Osteocyte (in vitro differentiated cells): ENCODE results near the gene AFDN. TPM values are rescaled to one million over a fixed set of nuclear protein-coding genes. Genes with fewer than 3 reads are reported as not detected.

Experiments used
- DNase-seq: peaks from one replicate; pipeline ENCODE4 v3.0.0; 2021; ENCODE audit warnings: mixed read lengths; ENCODE audit not compliant: unreplicated experiment; ENCODE audit errors: extremely low spot score
- H3K27ac Mint-ChIP-seq: one replicate; pipeline ENCODE4 v1.8.0; 2021; ENCODE audit warnings: mild to moderate bottlenecking, mixed read lengths; ENCODE audit not compliant: unreplicated experiment
- H3K27me3 Mint-ChIP-seq: one replicate; pipeline ENCODE4 v1.8.0; 2021; ENCODE audit warnings: mixed read lengths; ENCODE audit not compliant: unreplicated experiment
- H3K36me3 Mint-ChIP-seq: one replicate; pipeline ENCODE4 v1.8.0; 2021; ENCODE audit warnings: mixed read lengths; ENCODE audit not compliant: unreplicated experiment
- H3K4me1 Mint-ChIP-seq: one replicate; pipeline ENCODE4 v1.8.0; 2021; ENCODE audit warnings: mixed read lengths; ENCODE audit not compliant: unreplicated experiment
- H3K4me3 Mint-ChIP-seq: one replicate; pipeline ENCODE4 v1.8.0; 2021; ENCODE audit warnings: mild to moderate bottlenecking, moderate library complexity, mixed read lengths; ENCODE audit not compliant: unreplicated experiment
- H3K9me3 Mint-ChIP-seq: one replicate; pipeline ENCODE4 v1.8.0; 2021; ENCODE audit warnings: mixed read lengths; ENCODE audit not compliant: unreplicated experiment
- total RNA-seq: library from RNA; stranded (reverse); gene quantifications from 2 replicates; pipeline ENCODE4 v1.2.1, GENCODE V29; 2021
- TF ChIP-seq, protein P1 (sequence below): fragments of 200-600 bp; sonication (generic); IDR thresholded peaks from 2 replicates; pipeline ENCODE4 v1.5.0; 2021; ENCODE audit warnings: antibody characterized with exemption, mild to moderate bottlenecking, moderate library complexity

The AFDN gene
- total RNA-seq, 1 donor from 2014 or later: 67.3 TPM

DNA sequence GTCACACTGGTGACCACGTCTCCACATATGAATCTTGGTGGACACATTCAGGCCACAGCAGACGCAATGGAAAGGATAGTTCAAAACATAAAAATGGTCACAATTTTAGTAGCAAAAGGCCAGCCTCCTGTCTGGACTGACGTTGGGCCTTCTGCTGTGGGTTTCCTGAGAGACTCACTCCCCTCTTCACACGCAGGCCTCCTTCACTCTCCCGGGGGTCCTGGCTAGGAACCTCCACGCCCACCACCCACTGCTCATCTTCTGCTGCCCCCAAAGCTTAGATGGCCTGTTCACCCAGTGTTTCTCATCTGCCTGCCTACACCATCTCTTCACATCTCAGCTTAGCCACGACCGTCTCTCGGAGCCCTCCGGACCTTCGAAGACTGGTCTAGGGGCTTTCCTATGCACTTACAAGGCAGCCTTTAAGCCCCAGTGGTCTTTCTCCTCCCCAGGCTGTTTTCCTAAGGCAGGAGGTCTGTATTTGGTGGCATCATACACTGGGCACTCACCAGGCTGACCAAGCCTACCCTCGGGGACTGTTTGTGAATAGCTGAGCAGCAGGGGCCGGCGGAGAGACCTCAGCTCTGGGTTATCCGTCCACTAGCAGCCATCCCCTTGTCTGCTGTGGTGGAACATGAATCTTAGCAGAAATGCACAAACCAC, 46.6 kb upstream of the AFDN start:
- Mint-ChIP-seq H3K36me3 (no peaks in the 10 kb centered on the region), H3K9me3 (no peaks in the 10 kb centered on the region), H3K27me3 (peaks cover 40% of the 10 kb centered on the region), H3K4me1 (peaks cover 3% of the 10 kb centered on the region), H3K4me3 (no peak overlapping the region), H3K27ac (no peak overlapping the region)
- TF ChIP-seq, protein P1, sequence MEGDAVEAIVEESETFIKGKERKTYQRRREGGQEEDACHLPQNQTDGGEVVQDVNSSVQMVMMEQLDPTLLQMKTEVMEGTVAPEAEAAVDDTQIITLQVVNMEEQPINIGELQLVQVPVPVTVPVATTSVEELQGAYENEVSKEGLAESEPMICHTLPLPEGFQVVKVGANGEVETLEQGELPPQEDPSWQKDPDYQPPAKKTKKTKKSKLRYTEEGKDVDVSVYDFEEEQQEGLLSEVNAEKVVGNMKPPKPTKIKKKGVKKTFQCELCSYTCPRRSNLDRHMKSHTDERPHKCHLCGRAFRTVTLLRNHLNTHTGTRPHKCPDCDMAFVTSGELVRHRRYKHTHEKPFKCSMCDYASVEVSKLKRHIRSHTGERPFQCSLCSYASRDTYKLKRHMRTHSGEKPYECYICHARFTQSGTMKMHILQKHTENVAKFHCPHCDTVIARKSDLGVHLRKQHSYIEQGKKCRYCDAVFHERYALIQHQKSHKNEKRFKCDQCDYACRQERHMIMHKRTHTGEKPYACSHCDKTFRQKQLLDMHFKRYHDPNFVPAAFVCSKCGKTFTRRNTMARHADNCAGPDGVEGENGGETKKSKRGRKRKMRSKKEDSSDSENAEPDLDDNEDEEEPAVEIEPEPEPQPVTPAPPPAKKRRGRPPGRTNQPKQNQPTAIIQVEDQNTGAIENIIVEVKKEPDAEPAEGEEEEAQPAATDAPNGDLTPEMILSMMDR: no peak
- DNase-seq: no peak

DNA sequence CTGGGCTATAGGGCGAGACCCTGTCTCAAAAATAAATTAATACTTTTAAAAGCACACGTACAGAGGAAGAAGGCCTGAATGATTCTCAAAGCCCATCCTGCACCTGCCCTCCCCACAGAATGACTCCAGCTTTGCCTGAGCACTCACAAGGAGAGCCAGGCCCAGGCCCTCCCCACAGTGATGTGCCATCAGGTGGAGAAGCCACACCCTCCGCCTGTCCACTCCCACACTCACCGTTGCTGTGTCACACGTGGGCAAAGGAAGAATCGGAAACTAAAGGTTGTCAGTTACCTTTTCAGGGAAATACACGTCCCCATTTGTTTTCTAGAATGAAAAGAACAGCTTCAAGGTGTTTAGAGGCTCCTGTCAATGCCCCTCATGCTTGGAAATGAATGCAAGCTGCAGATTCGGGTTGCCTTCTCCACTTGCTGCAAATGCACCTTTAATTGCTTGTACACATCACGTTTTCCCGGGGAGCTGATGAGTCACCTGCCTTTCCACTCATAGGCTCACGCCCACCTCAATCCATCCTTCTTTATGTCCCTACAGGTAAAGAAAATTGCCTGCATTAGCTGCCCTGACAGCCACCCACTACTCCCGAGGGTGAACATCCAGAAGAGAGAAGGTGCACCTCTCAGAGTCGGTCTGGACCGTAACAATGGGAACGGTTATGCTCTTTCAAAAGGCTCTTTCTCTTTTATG, 45.5 kb upstream of the AFDN start:
- Mint-ChIP-seq H3K4me1 (peaks cover 3% of the 10 kb centered on the region), H3K27me3 (peaks cover 40% of the 10 kb centered on the region), H3K27ac (no peak overlapping the region), H3K36me3 (no peaks in the 10 kb centered on the region), H3K9me3 (no peaks in the 10 kb centered on the region), H3K4me3 (no peak overlapping the region)
- DNase-seq: no peak
- TF ChIP-seq, protein P1: no peak

DNA sequence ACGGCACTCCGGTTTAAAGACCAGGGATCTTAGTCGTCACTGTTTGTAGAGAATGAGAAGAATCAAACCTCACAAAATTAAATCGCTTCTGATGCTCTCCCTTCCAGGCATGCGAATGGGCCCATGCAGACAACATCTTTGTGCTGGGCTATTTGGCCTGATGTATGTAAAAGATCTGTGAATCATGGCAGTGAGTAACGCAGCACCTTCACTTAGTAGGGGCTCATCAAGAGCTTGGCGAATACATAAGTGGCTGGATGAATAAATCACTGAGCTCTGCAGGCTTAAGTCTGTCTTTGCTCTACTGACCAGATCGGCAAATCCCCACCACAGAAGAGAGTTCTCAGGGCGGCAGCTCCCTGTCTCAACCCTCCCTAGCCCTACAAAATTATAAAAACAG, 44.8 kb upstream of the AFDN start:
- H3K27ac Mint-ChIP-seq: no peak overlapping the region
- H3K4me1 Mint-ChIP-seq: peaks cover 3% of the 10 kb centered on the region
- H3K36me3 Mint-ChIP-seq: no peaks in the 10 kb centered on the region

DNA sequence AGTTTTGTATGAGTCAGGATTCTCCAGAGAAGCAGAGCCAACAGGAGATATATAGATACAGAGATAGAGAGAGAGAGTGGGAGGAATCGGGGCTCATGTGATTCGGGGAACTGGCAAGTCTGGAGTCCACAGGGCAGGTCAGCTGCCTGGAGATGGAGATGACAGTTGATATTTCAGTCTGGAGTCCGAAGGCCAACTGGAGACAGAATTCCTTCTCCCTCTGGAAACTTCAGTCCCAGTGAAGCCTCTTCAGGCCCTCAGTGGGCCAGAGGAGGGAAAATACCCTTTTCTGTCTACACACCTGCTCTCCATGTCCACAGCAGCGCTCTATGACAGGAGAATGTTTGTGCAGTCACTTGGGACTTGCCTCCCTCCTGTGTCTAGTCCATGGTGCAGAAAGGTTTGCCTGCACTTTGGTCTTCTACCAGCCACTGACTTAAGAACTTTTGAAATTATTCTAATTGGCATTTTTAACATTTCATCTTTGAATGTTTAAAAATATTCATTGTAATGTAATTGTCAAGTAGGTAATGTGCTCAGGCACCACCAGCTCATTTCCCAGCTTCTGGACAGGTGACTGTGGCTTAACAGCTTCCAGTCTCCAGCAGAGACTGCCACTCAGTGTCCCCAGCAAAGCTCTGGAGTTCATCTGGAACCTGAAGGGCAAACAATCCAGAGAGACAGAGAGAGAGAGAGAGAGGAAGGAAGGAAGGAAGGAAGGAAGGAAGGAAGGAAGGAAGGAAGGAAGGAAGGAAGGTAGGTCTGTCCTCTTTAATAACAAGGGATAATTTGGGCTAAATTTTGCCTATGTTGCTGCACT, 43.8 kb upstream of the AFDN start:
- Mint-ChIP-seq H3K4me1 (peaks cover 4% of the 10 kb centered on the region), H3K9me3 (no peaks in the 10 kb centered on the region), H3K27me3 (peaks cover 36% of the 10 kb centered on the region), H3K27ac (no peak overlapping the region), H3K4me3 (no peak overlapping the region), H3K36me3 (no peaks in the 10 kb centered on the region)
- DNase-seq: no peak
- TF ChIP-seq, protein P1: no peak

More for the DNA sequence above, 44.8 kb upstream of the AFDN start:
- Mint-ChIP-seq H3K27me3 (peaks cover 34% of the 10 kb centered on the region), H3K9me3 (no peaks in the 10 kb centered on the region), H3K4me3 (no peak overlapping the region)
- DNase-seq: no peak
- TF ChIP-seq, protein P1: no peak
